Heart left ventricle (tissue), 16 donors: Measurements from ENCODE around the gene TAGLN2. TPM values are rescaled to one million over a fixed set of nuclear protein-coding genes. Genes with fewer than 3 reads are reported as not detected.
A peak's percentile ranks its signal among the peaks of the same experiment; 100 is the strongest.

ENCODE experiments used
- ATAC-seq, 4 donors: fragments of 200-7000 bp; cut with Tn5 transposase; one replicate each; pipeline ENCODE4 v1.9.1; 2020 to 2022; ENCODE audit warnings: moderate library complexity in 4 of 4, mild to moderate bottlenecking in 3 of 4, moderate number of reproducible peaks in 1 of 4
- DNase-seq, 5 donors: peaks; one replicate each; pipeline ENCODE4 v3.0.0-alpha.2; 2020
- H3K27ac ChIP-seq, 12 donors: fragments of 200-600 bp; sonication (generic) in 4 of 12; one replicate each; pipeline versions ENCODE4 v1.5.0 to v1.8.0; 2016 to 2022; ENCODE audit warnings: mild to moderate bottlenecking in 2 of 12
- H3K27me3 ChIP-seq, 9 donors: fragments of 200-600 bp; sonication (generic) in 2 of 9; one replicate each; pipeline versions ENCODE4 v1.5.1 to v1.8.0; 2016 to 2022; ENCODE audit warnings: mild to moderate bottlenecking in 3 of 9
- H3K36me3 ChIP-seq, 9 donors: fragments of 200-600 bp; sonication (generic) in 2 of 9; one replicate each; pipeline versions ENCODE4 v1.5.0 to v1.8.0; 2018 to 2022; ENCODE audit warnings: mild to moderate bottlenecking in 2 of 9
- H3K4me1 ChIP-seq, 12 donors: fragments of 200-600 bp; sonication (generic) in 4 of 12; one replicate each; pipeline versions ENCODE4 v1.5.0 to v1.8.0; 2016 to 2022; ENCODE audit warnings: mild to moderate bottlenecking in 3 of 12
- H3K4me3 ChIP-seq, 12 donors: fragments of 200-600 bp; sonication (generic) in 4 of 12; one replicate each; pipeline versions ENCODE4 v1.5.0 to v1.8.0; 2017 to 2022; ENCODE audit warnings: mild to moderate bottlenecking in 9 of 12, moderate library complexity in 4 of 12
- H3K9me3 ChIP-seq, 12 donors: fragments of 200-600 bp; sonication (generic) in 4 of 12; one replicate each; pipeline versions ENCODE4 v1.5.0 to v1.8.0; 2016 to 2022; ENCODE audit warnings: mild to moderate bottlenecking in 1 of 12
- POLR2A ChIP-seq, 2 donors: fragments of 450-650 bp; IDR thresholded peaks; one replicate each; pipeline ENCODE4 v1.6.1; 2017; ENCODE audit warnings: antibody characterized with exemption in 2 of 2, mild to moderate bottlenecking in 2 of 2, moderate library complexity in 2 of 2
- WGBS, 4 donors: extraction: QIAGEN DNeasy Blood & Tissue Kit in 2 of 4; methylation state at CpG; one replicate each; pipeline versions ENCODE4 v1.1.5 to v1.1.7; 2013 to 2018; 5-methylcytosine and 5-hydroxymethylcytosine counted together
- intact Hi-C, 10 donors: fragments of 100-400 bp; cut with DNase I; formaldehyde crosslinking; loops; one replicate each; pipeline versions ENCODE4 v1.11.1 to v1.14.2; 2022
- polyA plus RNA-seq, 2 donors: library from polyadenylated mRNA; stranded (reverse); fragments of 200-250 nt; gene quantifications; one replicate each; pipeline ENCODE4 v1.2.3, GENCODE V29; 2013
- total RNA-seq, 9 donors: library from RNA; depleted of rRNA in 2 of 9; stranded (reverse); fragments of >200 nt in 2 of 9; fragmentation: NEBNext Ultra II Directional in 3 of 9; extraction: Animal tissue kit (Norgen Biotek cat#: 25700) in 3 of 9; gene quantifications; one replicate each; pipeline versions ENCODE4 v1.1.0 to v1.2.4, GENCODE V29; 2016 to 2023
- TF ChIP-seq, protein P1 (sequence below), 12 donors: fragments of 200-600 bp; sonication (generic) in 4 of 12; IDR thresholded peaks; one replicate each; pipeline versions ENCODE4 v1.5.0 to v1.8.0; 2018 to 2022; ENCODE audit warnings: antibody characterized with exemption in 12 of 12, mild to moderate bottlenecking in 5 of 12
- donor health status: ischemic (EF 13 %, LVEDD 7.1; RV severe dilation, severe dysfunction).
- donor health status: healthy with polysubstance abuse.
- donor health status: DM: no; HTN: yes; CAD: no.
- donor health status: DM: no; HTN: no; CAD: no.
- donor health status: ischemic (EF 25% LVEDD 6.9; RV normal size, moderate dysfunction).
- donor health status: ischemic (EF 25% LVEDD 5.7; RV mildly dilated, moderate dysfunction).
- donor health status: healthy.
- donor health status: DM: yes; HTN: yes; CAD: no.
- donor health status: ischemic (EF 35%, LVEDD 5.7; RV mildly dilated, moderate dysfunction).
- donor health status: nonischemic (EF 11% LVEDD 7.7; RV severe dilation, severe dysfunction).
- donor health status: DM: yes; HTN: yes; CAD: no.
- donor health status: PGD.
- donor health status: ischemic (EF 29% LVEDD 5.4; RV normal size, mild dysfunction).
- donor health status: nonischemic (EF 23%, LVEDD 6.1; RV moderate dilation, normal function).

TAGLN2 gene
- total and polyA plus RNA-seq, 11 donors, result 84.3 to 246 (median 131) TPM

DNA sequence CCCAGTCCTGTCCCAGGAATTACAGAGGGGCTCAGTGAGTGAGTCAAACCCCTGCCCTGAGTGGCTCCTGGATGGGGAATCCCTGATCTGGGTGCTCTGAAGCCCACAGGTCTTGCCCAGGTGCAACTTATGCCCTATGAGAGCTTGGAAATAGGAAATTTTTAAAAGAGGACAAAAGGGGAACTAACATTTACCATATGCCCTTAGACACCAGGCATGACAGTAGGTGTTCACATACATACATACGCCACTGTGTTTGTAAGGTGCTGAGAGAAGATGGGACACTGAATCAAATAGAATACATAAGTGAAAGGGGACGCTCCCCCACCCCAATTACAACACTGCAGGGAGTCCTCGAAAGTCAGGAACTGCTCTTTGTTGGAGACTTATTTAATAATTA is 26.8 kb downstream of the TAGLN2 start:
- DNase-seq, result no peak
- intact Hi-C loops, result loop anchor here in 1 of 10 donors (10.0 kb wide), 1 partner anchor 734 kb away; no protein-coding TSS in a partner anchor
- Histone ChIP-seq H3K27ac (no peak overlapping the region), H3K9me3 (no peaks in the 10 kb centered on the region), H3K36me3 (no peaks in the 10 kb centered on the region), H3K4me1 (peaks cover 0 to 48% (median 21%) of the 10 kb centered on the region in 12 donors), H3K27me3 (no peaks in the 10 kb centered on the region), H3K4me3 (no peak overlapping the region)
- ATAC-seq, result no peak
- WGBS, 4 donors, result 95 to 98% (median 98%) methylated on average over 3 of the region's 3 CpGs
- TF ChIP-seq, protein P1, sequence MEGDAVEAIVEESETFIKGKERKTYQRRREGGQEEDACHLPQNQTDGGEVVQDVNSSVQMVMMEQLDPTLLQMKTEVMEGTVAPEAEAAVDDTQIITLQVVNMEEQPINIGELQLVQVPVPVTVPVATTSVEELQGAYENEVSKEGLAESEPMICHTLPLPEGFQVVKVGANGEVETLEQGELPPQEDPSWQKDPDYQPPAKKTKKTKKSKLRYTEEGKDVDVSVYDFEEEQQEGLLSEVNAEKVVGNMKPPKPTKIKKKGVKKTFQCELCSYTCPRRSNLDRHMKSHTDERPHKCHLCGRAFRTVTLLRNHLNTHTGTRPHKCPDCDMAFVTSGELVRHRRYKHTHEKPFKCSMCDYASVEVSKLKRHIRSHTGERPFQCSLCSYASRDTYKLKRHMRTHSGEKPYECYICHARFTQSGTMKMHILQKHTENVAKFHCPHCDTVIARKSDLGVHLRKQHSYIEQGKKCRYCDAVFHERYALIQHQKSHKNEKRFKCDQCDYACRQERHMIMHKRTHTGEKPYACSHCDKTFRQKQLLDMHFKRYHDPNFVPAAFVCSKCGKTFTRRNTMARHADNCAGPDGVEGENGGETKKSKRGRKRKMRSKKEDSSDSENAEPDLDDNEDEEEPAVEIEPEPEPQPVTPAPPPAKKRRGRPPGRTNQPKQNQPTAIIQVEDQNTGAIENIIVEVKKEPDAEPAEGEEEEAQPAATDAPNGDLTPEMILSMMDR (IDR thresholded peaks at IDR 0.05), result no peak
- TF ChIP-seq POLR2A (IDR thresholded peaks at IDR 0.05), result no peak

DNA sequence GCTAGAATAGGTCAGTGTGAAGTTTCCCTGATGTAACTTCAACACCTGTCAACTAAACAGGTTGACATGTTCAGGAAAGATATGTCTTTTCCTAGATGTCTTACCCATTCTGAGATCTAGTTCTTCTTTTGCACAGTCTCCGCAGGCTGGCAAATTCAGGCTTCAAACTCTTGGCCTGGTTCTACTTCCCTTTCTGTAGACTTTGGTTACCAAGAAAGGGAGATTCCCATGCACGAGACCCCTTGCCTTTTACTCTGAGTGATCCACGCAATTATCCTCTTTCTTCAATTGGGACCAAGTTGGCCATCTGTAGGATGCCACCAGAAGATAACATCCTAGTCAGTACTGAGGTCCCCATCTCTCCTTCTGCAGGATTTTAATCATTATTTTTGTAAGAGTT is 27.3 kb downstream of the TAGLN2 start:
- TF ChIP-seq, protein P1 (IDR thresholded peaks at IDR 0.05), result no peak
- TF ChIP-seq POLR2A (IDR thresholded peaks at IDR 0.05), result no peak
- DNase-seq (no peak), ATAC-seq (no peak)
- H3K4me1 ChIP-seq, result peaks cover 0 to 48% (median 21%) of the 10 kb centered on the region in 12 donors
- intact Hi-C loops, result loop anchor here in 1 of 10 donors (10.0 kb wide), 1 partner anchor 733 kb away; no protein-coding TSS in a partner anchor
- H3K27ac ChIP-seq, result no peak overlapping the region
- H3K36me3 ChIP-seq, result no peaks in the 10 kb centered on the region
- no peaks in the 10 kb centered on the region for H3K9me3 ChIP-seq
- WGBS, 4 donors, result 90 to 94% (median 92%) methylated on average over 3 of the region's 3 CpGs
- H3K27me3 ChIP-seq, result no peaks in the 10 kb centered on the region
- no peak overlapping the region for H3K4me3 ChIP-seq

DNA sequence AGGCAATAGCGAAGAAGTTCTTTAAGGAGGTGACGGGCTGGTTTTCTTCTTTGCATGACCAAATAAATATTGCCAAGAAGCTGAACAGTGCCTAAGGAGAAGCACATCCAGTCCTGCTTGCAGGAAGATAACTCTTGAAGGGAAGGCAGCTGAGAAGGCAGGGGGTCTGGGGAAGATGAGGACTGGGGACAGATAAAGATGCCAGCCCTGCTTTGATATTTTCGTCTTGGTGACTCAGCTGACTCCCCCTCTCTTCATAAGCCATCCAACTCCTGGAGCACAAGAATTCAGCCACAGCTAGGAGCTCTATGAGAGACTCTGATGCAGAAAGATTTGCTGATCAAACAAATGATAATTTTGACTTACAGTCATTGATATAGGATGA is 28.8 kb downstream of the TAGLN2 start:
- H3K27me3 ChIP-seq, result no peaks in the 10 kb centered on the region
- H3K36me3 ChIP-seq, result no peaks in the 10 kb centered on the region
- no peaks in the 10 kb centered on the region for H3K9me3 ChIP-seq
- intact Hi-C loops, result loop anchor here in 1 of 10 donors (10.0 kb wide), 1 partner anchor 732 kb away; no protein-coding TSS in a partner anchor
- peak overlapping the region in 3 of 12 donors; percentile 12 to 72 (median 28) for H3K27ac ChIP-seq
- no peak overlapping the region for H3K4me3 ChIP-seq
- DNase-seq (no peak), ATAC-seq (no peak)
- 74 to 87% (median 79%) methylated on average over 3 of the region's 3 CpGs for WGBS, 4 donors
- TF ChIP-seq, protein P1 (IDR thresholded peaks at IDR 0.05), result no peak
- TF ChIP-seq POLR2A (IDR thresholded peaks at IDR 0.05), result no peak
- peaks cover 0 to 53% (median 21%) of the 10 kb centered on the region in 12 donors for H3K4me1 ChIP-seq

DNA sequence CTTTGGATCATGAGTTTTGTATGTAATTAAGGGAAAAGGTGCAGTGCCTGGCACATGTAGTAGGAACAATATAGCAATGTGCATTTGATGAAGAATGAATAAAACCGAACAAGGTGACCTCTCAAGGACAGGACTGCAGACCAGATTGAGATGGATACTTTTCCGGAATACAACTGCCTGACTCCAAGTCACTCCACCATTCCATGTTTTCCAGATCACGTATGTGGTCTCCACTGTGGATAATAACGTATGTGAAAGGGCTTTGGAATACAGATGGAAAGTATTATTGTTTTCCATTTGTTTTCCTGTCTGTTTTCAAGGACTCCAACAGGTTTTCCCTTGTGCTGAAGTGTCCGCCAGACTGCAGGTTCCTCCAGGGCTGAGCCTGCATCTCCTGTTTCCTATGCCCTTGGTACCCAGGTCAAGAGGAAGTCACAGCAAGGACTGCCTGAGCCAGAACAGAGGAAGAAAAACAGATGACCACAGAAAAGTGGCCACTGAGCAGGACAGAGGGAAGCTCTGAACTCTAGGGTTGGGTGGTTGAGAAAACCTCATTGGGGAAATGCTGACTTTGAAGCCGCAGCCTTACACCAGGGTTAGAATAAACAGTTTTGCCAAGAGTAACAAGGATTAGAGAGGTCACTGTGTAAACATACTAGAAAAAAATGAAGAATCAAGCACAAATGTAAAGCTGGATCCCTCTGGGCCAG is 29.3 kb downstream of the TAGLN2 start:
- peak overlapping the region in 3 of 12 donors; percentile 12 to 72 (median 28) for H3K27ac ChIP-seq
- DNase-seq, result peak in 3 of 5 donors; percentile 35 to 41 (median 36)
- no peaks in the 10 kb centered on the region for H3K27me3 ChIP-seq
- WGBS, 4 donors, result 56 to 65% (median 61%) methylated on average over 6 of the region's 6 CpGs
- H3K4me3 ChIP-seq, result no peak overlapping the region
- intact Hi-C loops, result loop anchor here in 1 of 10 donors (10.0 kb wide), 1 partner anchor 731 kb away; no protein-coding TSS in a partner anchor
- H3K9me3 ChIP-seq, result no peaks in the 10 kb centered on the region
- no peak for TF ChIP-seq POLR2A (IDR thresholded peaks at IDR 0.05)
- TF ChIP-seq, protein P1 (IDR thresholded peaks at IDR 0.05), result no peak
- H3K4me1 ChIP-seq, result peaks cover 0 to 59% (median 23%) of the 10 kb centered on the region in 12 donors
- H3K36me3 ChIP-seq, result no peaks in the 10 kb centered on the region
- peak; percentile 37 to 69 (median 46) for ATAC-seq
